Measurements from ENCODE around the gene CADM1.

Gene CADM1

GRCh38 chr11:115515647-115516395 is 11.6 kb upstream of the CADM1 start:
- DNase-seq (ENCODE audit: low spot score) = no peak

GRCh38 chr11:115506954-115507675 is 2.9 kb upstream of the CADM1 start:
- DNase-seq (ENCODE audit: low spot score) = no peak

GRCh38 chr11:115505175-115505574 is 960 bp upstream of the CADM1 start:
- no peak for DNase-seq (ENCODE audit: low spot score)

- no peak for DNase-seq (ENCODE audit: low spot score)
Measured at GRCh38 chr11:115503886-115504275, 334 bp downstream of the CADM1 start.

- peak; percentile 49 for DNase-seq (ENCODE audit: low spot score)
Measured at GRCh38 chr11:115503083-115503885, 931 bp downstream of the CADM1 start.

GRCh38 chr11:115502636-115503082 is 1.6 kb downstream of the CADM1 start:
- no peak for DNase-seq (ENCODE audit: low spot score)

- DNase-seq (ENCODE audit: low spot score) = no peak
Measured at GRCh38 chr11:115501893-115502589, 2.2 kb downstream of the CADM1 start.

- no peak for DNase-seq (ENCODE audit: low spot score)
Measured at GRCh38 chr11:115501502-115501892, 2.7 kb downstream of the CADM1 start.

GRCh38 chr11:115500547-115501501 is 3.4 kb downstream of the CADM1 start:
- no peak for DNase-seq (ENCODE audit: low spot score)

- no peak for DNase-seq (ENCODE audit: low spot score)
Measured at GRCh38 chr11:115499891-115500290, 4.3 kb downstream of the CADM1 start.

GRCh38 chr11:115499241-115499799 is 4.9 kb downstream of the CADM1 start:
- DNase-seq (ENCODE audit: low spot score) = no peak

GRCh38 chr11:115498354-115498753 is 5.9 kb downstream of the CADM1 start:
- no peak for DNase-seq (ENCODE audit: low spot score)

GRCh38 chr11:115497303-115497702 is 6.9 kb downstream of the CADM1 start:
- DNase-seq (ENCODE audit: low spot score) = no peak

GRCh38 chr11:115496892-115497291 is 7.3 kb downstream of the CADM1 start:
- no peak for DNase-seq (ENCODE audit: low spot score)

- no peak for DNase-seq (ENCODE audit: low spot score)
Measured at GRCh38 chr11:115493905-115494304, 10.3 kb downstream of the CADM1 start.

- no peak for DNase-seq (ENCODE audit: low spot score)
Measured at GRCh38 chr11:115493488-115493887, 10.7 kb downstream of the CADM1 start.

GRCh38 chr11:115489466-115489865 is 14.7 kb downstream of the CADM1 start:
- no peak for DNase-seq (ENCODE audit: low spot score)

- DNase-seq (ENCODE audit: low spot score) = peak; percentile 33
Measured at GRCh38 chr11:115488945-115489344, 15.3 kb downstream of the CADM1 start.

GRCh38 chr11:115481528-115481927 is 22.7 kb downstream of the CADM1 start:
- no peak for DNase-seq (ENCODE audit: low spot score)

- no peak for DNase-seq (ENCODE audit: low spot score)
Measured at GRCh38 chr11:115480611-115481010, 23.6 kb downstream of the CADM1 start.

- no peak for DNase-seq (ENCODE audit: low spot score)
Measured at GRCh38 chr11:115477410-115477809, 26.8 kb downstream of the CADM1 start.

Data from LoVo (cell line).